Vagina (tissue), 2 donors: ENCODE measurements around the gene H6PD. TPM values are rescaled to one million over a fixed set of nuclear protein-coding genes. Genes with fewer than 3 reads are reported as not detected.

Experiments used
- DNase-seq, 2 donors: peaks; one replicate each; pipeline ENCODE4 v3.0.0-alpha.2; 2017; ENCODE audit errors: extremely low spot score in 2 of 2
- H3K27ac ChIP-seq: fragments of 200-600 bp; sonication (generic); one replicate; pipeline ENCODE4 v1.5.1; 2019
- H3K27me3 ChIP-seq: fragments of 200-600 bp; sonication (generic); one replicate; pipeline ENCODE4 v1.5.1; 2019
- H3K36me3 ChIP-seq, 2 donors: fragments of 200-600 bp; sonication (generic); one replicate each; pipeline ENCODE4 v1.5.1; 2017 to 2019
- H3K4me1 ChIP-seq: fragments of 200-600 bp; sonication (generic); one replicate; pipeline ENCODE4 v1.5.1; 2019
- H3K4me3 ChIP-seq, 2 donors: fragments of 200-600 bp; sonication (generic); 1 replicate in 1 of 2; 2 replicates in 1 of 2; pipeline ENCODE4 v1.5.1; 2016 to 2019
- H3K9me3 ChIP-seq: fragments of 200-600 bp; sonication (generic); one replicate; pipeline ENCODE4 v1.5.1; 2019
- CTCF ChIP-seq, 3 experiments: fragments of 450-650 bp in 2 of 3; fragments of 200-600 bp in 1 of 3; sonication (generic) in 1 of 3; IDR thresholded peaks; one replicate each; pipeline ENCODE4 v1.5.1; 2017 to 2019; ENCODE audit warnings: antibody characterized with exemption in 3 of 3, mild to moderate bottlenecking in 2 of 3, moderate library complexity in 2 of 3
- POLR2A ChIP-seq, 2 donors: fragments of 450-650 bp; IDR thresholded peaks; one replicate each; pipeline ENCODE4 v1.6.1; 2017; ENCODE audit warnings: antibody characterized with exemption in 2 of 2, mild to moderate bottlenecking in 2 of 2, moderate library complexity in 2 of 2
- POLR2AphosphoS5 ChIP-seq, 2 donors: sonication (generic); formaldehyde crosslinking; IDR thresholded peaks; one replicate each; pipeline ENCODE4 v1.9.0; 2017; ENCODE audit warnings: antibody characterized with exemption in 2 of 2, mild to moderate bottlenecking in 2 of 2, low read depth in 1 of 2; ENCODE audit not compliant: insufficient read depth in 1 of 2
- intact Hi-C: fragments of 100-400 bp; cut with DNase I; formaldehyde crosslinking; loops from one replicate; pipeline ENCODE4 v1.15.1; 2023
- total RNA-seq: library from RNA; depleted of rRNA; stranded (reverse); fragments of >200 nt; gene quantifications from one replicate; pipeline ENCODE4 v1.2.3, GENCODE V29; 2016

H6PD gene
- total RNA-seq, 1 donor from 2014 or later, result 65.1 TPM

DNA sequence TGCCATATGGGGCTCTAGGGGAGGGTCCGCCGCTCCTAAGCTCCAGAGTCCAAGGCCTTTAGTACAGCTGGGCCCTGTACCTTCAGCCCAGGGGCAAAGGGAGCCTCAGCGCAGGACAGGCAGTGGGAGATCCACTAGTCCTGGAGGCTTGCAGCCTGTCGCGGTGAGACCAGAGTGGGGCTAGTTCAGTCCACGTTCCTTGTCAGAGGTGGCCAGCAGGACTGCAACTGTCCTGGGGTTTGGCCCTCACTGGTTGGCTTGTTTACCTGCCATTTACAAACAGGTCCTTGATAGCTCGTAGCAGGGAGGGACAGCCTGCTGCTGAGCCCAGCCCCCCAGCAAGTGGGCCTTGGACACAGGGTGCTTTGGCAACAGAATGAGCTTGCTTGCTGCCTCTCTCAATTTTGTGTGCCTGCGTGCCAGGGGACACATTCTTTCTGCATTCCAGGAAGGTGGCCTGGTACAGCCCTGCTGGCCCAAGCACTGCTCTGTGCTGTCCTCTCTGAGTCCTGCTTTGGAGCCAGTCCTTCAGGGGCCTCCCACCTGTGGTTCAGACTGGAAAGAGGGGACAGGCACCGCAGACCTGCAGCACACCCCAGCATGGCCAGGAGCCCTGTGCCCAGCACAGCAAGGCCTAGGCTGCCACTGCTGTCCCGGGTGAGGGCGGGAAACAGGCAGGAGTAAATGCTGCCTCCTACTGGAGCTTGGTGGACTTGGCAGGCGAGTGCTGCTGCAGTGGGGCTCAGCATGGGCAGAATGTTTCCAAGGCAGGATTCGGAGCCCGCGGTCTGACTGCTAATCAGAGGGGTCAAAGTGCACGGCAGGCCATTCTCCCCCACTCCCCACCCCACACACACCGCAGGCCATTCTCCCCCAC, 15.2 kb downstream of the H6PD start:
- peaks cover 0 to 28% of the 10 kb centered on the region in 2 donors for H3K36me3 ChIP-seq
- peaks cover 62% of the 10 kb centered on the region for H3K4me1 ChIP-seq
- DNase-seq, result no peak
- H3K27me3 ChIP-seq, result no peaks in the 10 kb centered on the region
- TF ChIP-seq POLR2A (IDR thresholded peaks at IDR 0.05), result no peak
- TF ChIP-seq CTCF (IDR thresholded peaks at IDR 0.05), result peak in 1 of 3 experiments; percentile 35
- TF ChIP-seq POLR2AphosphoS5 (IDR thresholded peaks at IDR 0.05; ENCODE audit: insufficient read depth in 1 of 2, low read depth in 1 of 2), result no peak
- peak overlapping the region; percentile 75 for H3K27ac ChIP-seq
- no peak overlapping the region for H3K4me3 ChIP-seq
- H3K9me3 ChIP-seq, result no peaks in the 10 kb centered on the region
- intact Hi-C loops, result no loop called here

- H3K9me3 ChIP-seq, result no peaks in the 10 kb centered on the region
- intact Hi-C loops, result no loop called here
- H3K36me3 ChIP-seq, result peaks cover 0 to 21% of the 10 kb centered on the region in 2 donors
- DNase-seq, result no peak
- H3K4me1 ChIP-seq, result peaks cover 56% of the 10 kb centered on the region
- TF ChIP-seq POLR2AphosphoS5 (IDR thresholded peaks at IDR 0.05; ENCODE audit: insufficient read depth in 1 of 2, low read depth in 1 of 2) (peak in 1 of 2 donors; percentile 11), CTCF (IDR thresholded peaks at IDR 0.05) (no peak)
- no peaks in the 10 kb centered on the region for H3K27me3 ChIP-seq
- no peak overlapping the region for H3K4me3 ChIP-seq
- H3K27ac ChIP-seq, result peak overlapping the region; percentile 75
Measured at GRCh38 chr1:9250411-9251381, 16.1 kb downstream of the H6PD start.

DNA sequence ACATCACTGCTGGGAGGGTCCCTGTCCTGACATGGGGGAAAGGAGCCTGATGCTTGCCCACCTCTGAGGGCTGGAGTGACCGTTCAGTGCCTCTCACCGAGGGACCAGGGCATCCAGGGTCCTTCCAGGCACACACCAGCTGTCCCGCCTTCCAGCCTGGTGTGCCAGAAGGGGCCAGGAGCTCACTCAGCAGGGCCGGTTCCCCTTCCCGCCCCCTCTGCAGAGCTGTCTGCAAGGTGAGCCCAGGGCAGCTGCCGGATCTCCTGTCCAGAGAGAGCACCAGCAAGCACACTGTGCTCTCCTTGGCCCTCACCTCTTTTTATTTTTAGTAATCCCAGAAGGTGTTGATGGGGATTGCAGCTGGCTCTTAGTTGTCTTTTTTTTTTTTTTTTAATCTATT, 16.9 kb downstream of the H6PD start:
- Histone ChIP-seq H3K27me3 (no peaks in the 10 kb centered on the region), H3K36me3 (peaks cover 0 to 14% of the 10 kb centered on the region in 2 donors), H3K27ac (peak overlapping the region; percentile 75), H3K4me3 (no peak overlapping the region), H3K4me1 (peaks cover 51% of the 10 kb centered on the region), H3K9me3 (no peaks in the 10 kb centered on the region)
- TF ChIP-seq CTCF (IDR thresholded peaks at IDR 0.05) (no peak), POLR2AphosphoS5 (IDR thresholded peaks at IDR 0.05; ENCODE audit: insufficient read depth in 1 of 2, low read depth in 1 of 2) (no peak), POLR2A (IDR thresholded peaks at IDR 0.05) (no peak)
- intact Hi-C loops, result no loop called here
- no peak for DNase-seq

- Histone ChIP-seq H3K27ac (no peak overlapping the region), H3K4me1 (peaks cover 38% of the 10 kb centered on the region), H3K4me3 (no peak overlapping the region), H3K36me3 (peaks cover 0 to 6% of the 10 kb centered on the region in 2 donors), H3K9me3 (no peaks in the 10 kb centered on the region), H3K27me3 (no peaks in the 10 kb centered on the region)
- no peak for TF ChIP-seq CTCF (IDR thresholded peaks at IDR 0.05)
- no peak for TF ChIP-seq POLR2A (IDR thresholded peaks at IDR 0.05)
- TF ChIP-seq POLR2AphosphoS5 (IDR thresholded peaks at IDR 0.05; ENCODE audit: insufficient read depth in 1 of 2, low read depth in 1 of 2), result no peak
- intact Hi-C loops, result no loop called here
- no peak for DNase-seq
Measured at GRCh38 chr1:9253004-9253403, 18.4 kb downstream of the H6PD start.
